OCI-LY7 (cell line): ENCODE results near the gene DVL1.

Experiments
- CTCF ChIP-seq: fragments of 200-600 bp; sonication (generic); conservative IDR thresholded peaks from 2 replicates; pipeline ENCODE4 v1.5.1; 2014; ENCODE audit warnings: mild to moderate bottlenecking, antibody characterized with exemption, low read length, moderate library complexity, mixed read lengths
- EZH2phosphoT487 ChIP-seq: fragments of 200-600 bp; sonication (generic); IDR thresholded peaks from 2 replicates; pipeline ENCODE4 v1.6.1; 2018; ENCODE audit warnings: low read depth, borderline replicate concordance, mild to moderate bottlenecking, mixed run types, antibody characterized with exemption, low read length, moderate library complexity, mixed read lengths

GRCh38 chr1:1285611-1286311 is 63.5 kb downstream of the DVL1 start:
- TF ChIP-seq CTCF: no peak
- TF ChIP-seq EZH2phosphoT487: no peak
